Heart right ventricle (tissue), 16 donors: ENCODE results near the gene CD274. TPM values are rescaled to one million over a fixed set of nuclear protein-coding genes. Genes with fewer than 3 reads are reported as not detected.

Experiments used
- ATAC-seq, 8 donors: fragments of 200-7000 bp; cut with Tn5 transposase; one replicate each; pipeline ENCODE4 v1.9.1; 2020; ENCODE audit warnings: mild to moderate bottlenecking in 8 of 8, moderate library complexity in 8 of 8, moderate number of reproducible peaks in 1 of 8
- DNase-seq, 2 donors: peaks; one replicate each; pipeline ENCODE4 v3.0.0-alpha.2; 2020
- H3K27ac ChIP-seq, 10 donors: fragments of 200-600 bp; sonication (generic) in 2 of 10; one replicate each; pipeline versions ENCODE4 v1.5.0 to v1.8.0; 2020 to 2022; ENCODE audit warnings: mild to moderate bottlenecking in 3 of 10
- H3K27me3 ChIP-seq, 7 donors: fragments of 200-600 bp; one replicate each; pipeline ENCODE4 v1.8.0; 2021 to 2022; ENCODE audit warnings: mild to moderate bottlenecking in 2 of 7
- H3K36me3 ChIP-seq, 9 donors: fragments of 200-600 bp; sonication (generic) in 1 of 9; one replicate each; pipeline versions ENCODE4 v1.5.0 to v1.8.0; 2020 to 2022; ENCODE audit warnings: mild to moderate bottlenecking in 2 of 9
- H3K4me1 ChIP-seq, 9 donors: fragments of 200-600 bp; sonication (generic) in 1 of 9; one replicate each; pipeline versions ENCODE4 v1.5.0 to v1.8.0; 2020 to 2022; ENCODE audit warnings: mild to moderate bottlenecking in 4 of 9
- H3K4me3 ChIP-seq, 10 donors: fragments of 200-600 bp; sonication (generic) in 2 of 10; one replicate each; pipeline versions ENCODE4 v1.5.0 to v1.8.0; 2020 to 2022; ENCODE audit warnings: mild to moderate bottlenecking in 7 of 10, moderate library complexity in 2 of 10
- H3K9me3 ChIP-seq, 11 donors: fragments of 200-600 bp in 10 of 11; sonication (generic) in 2 of 11; one replicate each; pipeline versions ENCODE4 v1.5.0 to v1.8.0; 2013 to 2022; ENCODE audit warnings: mild to moderate bottlenecking in 2 of 11, control low read depth in 1 of 11, moderate library complexity in 1 of 11
- CTCF ChIP-seq, 9 donors: fragments of 200-600 bp; sonication (generic) in 2 of 9; IDR thresholded peaks; one replicate each; pipeline versions ENCODE4 v1.5.0 to v1.8.0; 2021 to 2022; ENCODE audit warnings: antibody characterized with exemption in 9 of 9, mild to moderate bottlenecking in 5 of 9, moderate library complexity in 1 of 9
- WGBS, 2 donors: extraction: QIAGEN DNeasy Blood & Tissue Kit; methylation state at CpG; one replicate each; pipeline ENCODE4 v1.1.7; 2013; ENCODE audit warnings: inconsistent platforms in 1 of 2; 5-methylcytosine and 5-hydroxymethylcytosine counted together
- intact Hi-C, 10 donors: fragments of 100-400 bp; cut with DNase I; formaldehyde crosslinking; loops; one replicate each; pipeline versions ENCODE4 v1.11.1 to v1.14.2; 2022
- polyA plus RNA-seq, 2 donors: library from polyadenylated mRNA; stranded (reverse); fragments of 200-250 nt; gene quantifications; one replicate each; pipeline ENCODE4 v1.2.3, GENCODE V29; 2013
- total RNA-seq, 10 donors: library from RNA; stranded (reverse); fragmentation: NEBNext Ultra II Directional in 3 of 10; extraction: Animal tissue kit (Norgen Biotek cat#: 25700) in 3 of 10; gene quantifications; one replicate each; pipeline versions ENCODE4 v1.2.1 to v1.2.4, GENCODE V29; 2021 to 2023
- donor health status: Arrhythmogenic right ventricular cardiomyopathy.
- donor health status: ischemic (EF 13 %, LVEDD 7.1; RV severe dilation, severe dysfunction).
- donor health status: healthy with polysubstance abuse.
- donor health status: DM: no; HTN: yes; CAD: no.
- donor health status: DM: no; HTN: no; CAD: no.
- donor health status: ischemic (EF 25% LVEDD 6.9; RV normal size, moderate dysfunction).
- donor health status: ischemic (EF 25% LVEDD 5.7; RV mildly dilated, moderate dysfunction).
- donor health status: healthy.
- donor health status: DM: yes; HTN: yes; CAD: no.
- donor health status: Ischemic cardiomyopathy.
- donor health status: ischemic (EF 35%, LVEDD 5.7; RV mildly dilated, moderate dysfunction).
- donor health status: nonischemic (EF 11% LVEDD 7.7; RV severe dilation, severe dysfunction).
- donor health status: DM: yes; HTN: yes; CAD: no.
- donor health status: PGD.
- donor health status: ischemic (EF 29% LVEDD 5.4; RV normal size, mild dysfunction).
- donor health status: nonischemic (EF 23%, LVEDD 6.1; RV moderate dilation, normal function).

CD274 gene
- total and polyA plus RNA-seq, 12 donors: 4.5 to 44.0 (median 13.5) TPM

- Histone ChIP-seq H3K9me3 (no peaks in the 10 kb centered on the region), H3K27me3 (no peaks in the 10 kb centered on the region), H3K4me1 (no peaks in the 10 kb centered on the region), H3K4me3 (no peak overlapping the region), H3K36me3 (peaks cover 0 to 28% (median 0%) of the 10 kb centered on the region in 9 donors), H3K27ac (no peak overlapping the region)
- WGBS, 2 donors: 69 to 95% methylated on average over 2 of the region's 2 CpGs
- intact Hi-C loops: loop anchor here in 6 of 10 donors (5.0 to 10.0 kb wide), 5 partner anchors 80 to 670 kb away; partner anchors contain the start of gene INSL6 (in 3 of the 6)
- DNase-seq (no peak), ATAC-seq (no peak)
- TF ChIP-seq CTCF (IDR thresholded peaks at IDR 0.05): peak in 7 of 9 donors; percentile 30 to 57 (median 46)
Measured at GRCh38 chr9:5425006-5425628, 25.2 kb upstream of the CD274 start.

GRCh38 chr9:5427005-5427404, 23.3 kb upstream of the CD274 start:
- ATAC-seq: no peak
- Histone ChIP-seq H3K9me3 (no peaks in the 10 kb centered on the region), H3K4me3 (no peak overlapping the region), H3K4me1 (no peaks in the 10 kb centered on the region), H3K27me3 (no peaks in the 10 kb centered on the region), H3K27ac (no peak overlapping the region), H3K36me3 (peaks cover 0 to 47% (median 0%) of the 10 kb centered on the region in 9 donors)
- no peak for DNase-seq
- intact Hi-C loops: loop anchor here in 6 of 10 donors (5.0 to 10.0 kb wide), 5 partner anchors 82 to 672 kb away; partner anchors contain the start of gene INSL6 (in 3 of the 6)
- TF ChIP-seq CTCF (IDR thresholded peaks at IDR 0.05): no peak

- Histone ChIP-seq H3K27me3 (no peaks in the 10 kb centered on the region), H3K4me3 (no peak overlapping the region), H3K4me1 (no peaks in the 10 kb centered on the region), H3K27ac (no peak overlapping the region), H3K36me3 (peaks cover 0 to 50% (median 0%) of the 10 kb centered on the region in 9 donors), H3K9me3 (no peaks in the 10 kb centered on the region)
- DNase-seq (no peak), ATAC-seq (peak in 2 of 8 donors; percentile 15 to 23)
- WGBS, 2 donors: 81 to 86% methylated on average over 3 of the region's 3 CpGs
- intact Hi-C loops: loop anchor here in 6 of 10 donors (5.0 to 10.0 kb wide), 5 partner anchors 83 to 673 kb away; partner anchors contain the start of gene INSL6 (in 3 of the 6)
- TF ChIP-seq CTCF (IDR thresholded peaks at IDR 0.05): no peak
Measured at GRCh38 chr9:5428172-5428571, 22.2 kb upstream of the CD274 start.

- DNase-seq: no peak
- H3K27me3 ChIP-seq: no peaks in the 10 kb centered on the region
- 89 to 91% methylated on average over 2 of the region's 2 CpGs for WGBS, 2 donors
- no peak overlapping the region for H3K4me3 ChIP-seq
- H3K27ac ChIP-seq: no peak overlapping the region
- TF ChIP-seq CTCF (IDR thresholded peaks at IDR 0.05): no peak
- no peak for ATAC-seq
- H3K9me3 ChIP-seq: no peaks in the 10 kb centered on the region
- intact Hi-C loops: loop anchor here in 6 of 10 donors (5.0 to 10.0 kb wide), 5 partner anchors 84 to 674 kb away; partner anchors contain the start of gene INSL6 (in 3 of the 6)
- H3K36me3 ChIP-seq: peaks cover 0 to 50% (median 0%) of the 10 kb centered on the region in 9 donors
- no peaks in the 10 kb centered on the region for H3K4me1 ChIP-seq
Measured at GRCh38 chr9:5428794-5429528, 21.4 kb upstream of the CD274 start.
